ENCODE measurements around the gene PTCHD1. TPM values are rescaled to one million over a fixed set of nuclear protein-coding genes. Genes with fewer than 3 reads are reported as not detected.

Gene PTCHD1
- total RNA-seq, 1 experiment from 2014 or later, result 1.4 TPM

- intact Hi-C loops (cut with micrococcal nuclease; ENCODE audit: unreplicated experiment) (no loop called here), in situ Hi-C loops (cut with HindIII; ENCODE audit: low pct_unique_long_range_greater_than_20kb, low sequenced_read_pairs) (no loop called here)
- no peak overlapping the region for H3K27ac ChIP-seq (ENCODE audit: low read length)
- DNase-seq (ENCODE audit: low read depth, low spot score) (no peak), ATAC-seq (no peak)
- ChIA-PET CTCF (no interaction called here), POLR2A (no interaction called here)
- H3K27me3 ChIP-seq (ENCODE audit: control insufficient read depth, insufficient read depth, low read length), result no peaks in the 10 kb centered on the region
- H3K9me3 ChIP-seq (ENCODE audit: control insufficient read depth, insufficient read depth, low read depth, low read length), result no peaks in the 10 kb centered on the region
- TF ChIP-seq CTCF (IDR thresholded peaks at IDR 0.05) (no peak), TCF7L2 (IDR thresholded peaks at IDR 0.05; ENCODE audit: low read depth, low read length) (no peak), SIN3A (IDR thresholded peaks at IDR 0.05; ENCODE audit: borderline replicate concordance, insufficient read depth, low read depth, low read length) (no peak), REST (IDR thresholded peaks at IDR 0.05; ENCODE audit: insufficient read depth in 1 of 2, low read depth in 2 of 2, low read length in 1 of 2) (no peak), POLR2AphosphoS5 (IDR thresholded peaks at IDR 0.05; ENCODE audit: low read depth, low read length) (no peak)
- BruUV-seq (replicated peaks), result no TSS peak
- no peak overlapping the region for H3K4me3 ChIP-seq (ENCODE audit: low read depth in 2 of 2, low read length in 2 of 2)
- H3K4me1 ChIP-seq (ENCODE audit: control insufficient read depth, insufficient read depth, low read length), result no peaks in the 10 kb centered on the region
- H3K36me3 ChIP-seq (ENCODE audit: control insufficient read depth, insufficient read depth, low read length), result no peaks in the 10 kb centered on the region
These were observed 102.2 kb downstream of the PTCHD1 start for GRCh38 chrX:23436875-23437274.

GRCh38 chrX:23451266-23451665 lies 116.6 kb downstream of the PTCHD1 start:
- Histone ChIP-seq H3K36me3 (ENCODE audit: control insufficient read depth, insufficient read depth, low read length) (no peaks in the 10 kb centered on the region), H3K9me3 (ENCODE audit: control insufficient read depth, insufficient read depth, low read depth, low read length) (no peaks in the 10 kb centered on the region), H3K27ac (ENCODE audit: low read length) (no peak overlapping the region), H3K4me3 (ENCODE audit: low read depth in 2 of 2, low read length in 2 of 2) (no peak overlapping the region), H3K27me3 (ENCODE audit: control insufficient read depth, insufficient read depth, low read length) (no peaks in the 10 kb centered on the region), H3K4me1 (ENCODE audit: control insufficient read depth, insufficient read depth, low read length) (no peaks in the 10 kb centered on the region)
- TF ChIP-seq TCF7L2 (IDR thresholded peaks at IDR 0.05; ENCODE audit: low read depth, low read length) (no peak), REST (IDR thresholded peaks at IDR 0.05; ENCODE audit: insufficient read depth in 1 of 2, low read depth in 2 of 2, low read length in 1 of 2) (no peak), SIN3A (IDR thresholded peaks at IDR 0.05; ENCODE audit: borderline replicate concordance, insufficient read depth, low read depth, low read length) (no peak), POLR2AphosphoS5 (IDR thresholded peaks at IDR 0.05; ENCODE audit: low read depth, low read length) (no peak), CTCF (IDR thresholded peaks at IDR 0.05) (no peak)
- ATAC-seq (no peak), DNase-seq (ENCODE audit: low read depth, low spot score) (no peak)
- no TSS peak for BruUV-seq (replicated peaks)
- CTCF ChIA-PET, result no interaction called here
- in situ Hi-C loops (cut with HindIII; ENCODE audit: low pct_unique_long_range_greater_than_20kb, low sequenced_read_pairs) (no loop called here), intact Hi-C loops (cut with micrococcal nuclease; ENCODE audit: unreplicated experiment) (no loop called here)
- POLR2A ChIA-PET, result no interaction called here

Data from Panc1 (cell line).